Measurements from ENCODE around the gene BIN1. TPM values are rescaled to one million over a fixed set of nuclear protein-coding genes. Genes with fewer than 3 reads are reported as not detected.
A peak's percentile ranks its signal among the peaks of the same experiment; 100 is the strongest.
"Not testable (repeated sequence)": the region's sequence is repeated elsewhere in the genome, so short reads cannot be mapped to it uniquely, and the experiment has no call there.

BIN1 gene
- total RNA-seq, 2 donors from 2014 or later: 84.0 to 110 TPM

DNA sequence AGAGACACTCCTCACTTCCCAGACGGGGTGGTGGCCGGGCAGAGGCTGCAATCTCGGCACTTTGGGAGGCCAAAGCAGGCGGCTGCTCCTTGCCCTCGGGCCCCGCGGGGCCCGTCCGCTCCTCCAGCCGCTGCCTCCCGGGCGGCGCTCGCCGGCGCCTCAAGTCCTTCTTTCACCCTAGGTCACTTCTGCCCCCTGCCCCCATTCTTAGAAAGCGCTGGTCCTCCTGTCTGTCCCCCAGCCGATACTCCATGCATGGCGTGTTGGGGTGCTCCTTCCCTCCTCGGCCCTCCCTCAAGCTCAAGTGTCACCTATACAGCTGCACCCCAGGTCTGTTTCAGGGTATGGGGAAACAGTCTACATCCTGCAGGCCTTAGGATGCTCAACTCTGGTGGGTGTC lies 13.5 kb upstream of the BIN1 start:
- H3K9me3 Mint-ChIP-seq; H3K4me1 Mint-ChIP-seq; H3K4me3 Mint-ChIP-seq; H3K27ac Mint-ChIP-seq; H3K36me3 Mint-ChIP-seq (ENCODE audit: low read depth); H3K27me3 Mint-ChIP-seq; ATAC-seq (replicated peaks): not testable (repeated sequence)

DNA sequence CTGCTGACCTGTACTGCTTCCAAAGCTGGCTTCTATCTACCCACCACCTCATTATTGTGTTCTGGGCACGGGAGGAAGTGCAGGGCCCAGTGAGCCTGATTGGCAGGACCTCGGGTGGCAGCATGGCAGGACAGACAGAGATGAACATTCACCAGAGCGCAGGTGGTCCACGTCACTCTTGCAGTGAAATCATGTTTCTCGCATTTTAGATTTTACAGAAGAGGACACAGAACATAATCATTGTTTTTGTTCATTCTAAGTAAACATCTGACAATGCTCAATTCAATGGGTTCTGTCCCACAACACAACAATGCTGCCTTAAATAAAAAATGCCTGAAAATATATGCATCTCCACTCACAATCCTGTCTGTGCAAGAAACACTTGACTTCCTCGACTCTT lies 11.5 kb upstream of the BIN1 start:
- no peaks in the 10 kb centered on the region for H3K9me3 Mint-ChIP-seq
- no peak overlapping the region for H3K4me3 Mint-ChIP-seq
- ATAC-seq (replicated peaks): no peak
- H3K27me3 Mint-ChIP-seq: no peaks in the 10 kb centered on the region
- H3K36me3 Mint-ChIP-seq (ENCODE audit: low read depth): no peaks in the 10 kb centered on the region
- no peaks in the 10 kb centered on the region for H3K4me1 Mint-ChIP-seq
- no peak overlapping the region for H3K27ac Mint-ChIP-seq

DNA sequence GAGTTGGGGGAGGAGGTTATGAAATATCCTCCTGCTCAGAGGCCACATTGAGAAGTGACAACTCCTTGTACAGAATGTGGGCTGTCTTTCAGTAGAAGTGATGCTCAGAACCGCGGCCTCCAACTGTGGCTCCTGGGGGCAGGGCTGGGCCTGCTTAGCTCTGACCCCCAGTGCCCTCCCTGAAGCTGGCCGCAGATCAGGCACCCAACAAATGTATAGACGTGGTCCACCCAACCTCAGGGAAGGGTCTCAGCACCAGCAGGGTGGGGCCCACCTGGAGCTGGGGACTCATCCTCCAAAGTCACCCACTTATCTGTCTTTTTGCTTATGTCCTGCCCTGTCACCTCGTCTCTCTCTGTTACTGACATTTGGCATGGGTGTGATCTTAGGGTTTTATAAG lies 11.1 kb upstream of the BIN1 start:
- Mint-ChIP-seq H3K4me3 (no peak overlapping the region), H3K36me3 (ENCODE audit: low read depth) (no peaks in the 10 kb centered on the region), H3K27ac (no peak overlapping the region), H3K27me3 (no peaks in the 10 kb centered on the region), H3K4me1 (no peaks in the 10 kb centered on the region), H3K9me3 (no peaks in the 10 kb centered on the region)
- no peak for ATAC-seq (replicated peaks)

DNA sequence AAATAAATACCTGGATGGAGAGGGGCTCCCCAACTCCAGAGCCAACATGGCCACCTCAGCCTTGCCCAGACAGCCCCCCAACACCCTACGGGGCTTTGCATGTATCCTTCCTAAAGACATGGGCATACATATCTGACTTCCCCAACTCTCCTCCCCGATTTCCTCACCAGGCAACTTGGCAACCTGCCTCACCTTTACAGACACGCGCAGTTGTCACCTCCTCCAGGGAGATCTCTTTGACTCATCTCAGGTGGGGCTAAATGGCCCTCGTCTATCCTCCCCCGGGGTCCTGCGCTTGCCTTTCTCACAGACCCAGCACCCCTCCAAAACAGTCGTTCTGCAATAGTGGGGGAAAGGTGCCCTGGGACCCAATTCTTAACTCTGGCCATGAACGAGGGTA lies 10.6 kb upstream of the BIN1 start:
- no peak overlapping the region for H3K4me3 Mint-ChIP-seq
- H3K9me3 Mint-ChIP-seq: no peaks in the 10 kb centered on the region
- H3K36me3 Mint-ChIP-seq (ENCODE audit: low read depth): no peaks in the 10 kb centered on the region
- H3K4me1 Mint-ChIP-seq: no peaks in the 10 kb centered on the region
- ATAC-seq (replicated peaks): no peak
- H3K27me3 Mint-ChIP-seq: no peaks in the 10 kb centered on the region
- no peak overlapping the region for H3K27ac Mint-ChIP-seq

- Mint-ChIP-seq H3K27me3 (no peaks in the 10 kb centered on the region), H3K9me3 (no peaks in the 10 kb centered on the region), H3K4me1 (no peaks in the 10 kb centered on the region), H3K4me3 (no peak overlapping the region), H3K27ac (no peak overlapping the region), H3K36me3 (ENCODE audit: low read depth) (no peaks in the 10 kb centered on the region)
- ATAC-seq (replicated peaks): no peak
Observed at GRCh38 chr2:127115471-127116199, 8.7 kb upstream of the BIN1 start.

- Mint-ChIP-seq H3K9me3 (no peaks in the 10 kb centered on the region), H3K27me3 (peaks cover 4% of the 10 kb centered on the region), H3K4me1 (no peaks in the 10 kb centered on the region), H3K27ac (no peak overlapping the region), H3K4me3 (no peak overlapping the region), H3K36me3 (ENCODE audit: low read depth) (no peaks in the 10 kb centered on the region)
- no peak for ATAC-seq (replicated peaks)
Observed at GRCh38 chr2:127110985-127111384, 4.0 kb upstream of the BIN1 start.

DNA sequence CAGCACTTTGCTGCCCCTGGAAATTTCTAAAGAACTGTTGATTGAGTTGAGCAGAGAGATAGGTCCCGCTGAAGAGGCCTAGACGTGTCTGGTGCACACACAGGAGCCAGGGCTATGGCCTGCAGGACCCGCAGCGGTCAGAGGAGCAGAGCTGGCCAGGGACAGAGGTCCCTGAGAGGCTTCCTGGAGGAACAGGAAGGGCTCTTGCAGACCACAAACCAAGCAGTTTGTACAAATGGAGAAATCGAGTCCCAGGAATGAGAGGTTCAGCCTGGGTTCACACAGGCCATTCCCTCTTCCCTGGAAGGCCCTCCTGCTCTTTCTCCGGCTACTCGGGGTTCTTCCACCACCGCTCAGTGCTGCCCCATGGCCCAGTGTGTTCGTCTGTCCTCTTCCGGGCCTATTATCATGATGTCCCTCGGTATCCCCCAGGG lies 1.2 kb upstream of the BIN1 start:
- Mint-ChIP-seq H3K27ac (no peak overlapping the region), H3K27me3 (peaks cover 8% of the 10 kb centered on the region), H3K4me1 (no peaks in the 10 kb centered on the region), H3K9me3 (no peaks in the 10 kb centered on the region), H3K36me3 (ENCODE audit: low read depth) (no peaks in the 10 kb centered on the region), H3K4me3 (peak overlapping the region; percentile 88)
- ATAC-seq (replicated peaks): no peak

- H3K4me3 Mint-ChIP-seq: peak overlapping the region; percentile 88
- peak; percentile 18 for ATAC-seq (replicated peaks)
- H3K4me1 Mint-ChIP-seq: no peaks in the 10 kb centered on the region
- peak overlapping the region; percentile 46 for H3K27ac Mint-ChIP-seq
- no peaks in the 10 kb centered on the region for H3K9me3 Mint-ChIP-seq
- no peaks in the 10 kb centered on the region for H3K36me3 Mint-ChIP-seq (ENCODE audit: low read depth)
- H3K27me3 Mint-ChIP-seq: peaks cover 8% of the 10 kb centered on the region
Observed at GRCh38 chr2:127107622-127107999, 657 bp upstream of the BIN1 start.

- Mint-ChIP-seq H3K27ac (no peak overlapping the region), H3K4me1 (no peaks in the 10 kb centered on the region), H3K4me3 (peak overlapping the region; percentile 58), H3K9me3 (no peaks in the 10 kb centered on the region), H3K36me3 (ENCODE audit: low read depth) (no peaks in the 10 kb centered on the region), H3K27me3 (peaks cover 8% of the 10 kb centered on the region)
- peak; percentile 11 for ATAC-seq (replicated peaks)
Observed at GRCh38 chr2:127106457-127106990, 430 bp downstream of the BIN1 start.

- Mint-ChIP-seq H3K27ac (no peak overlapping the region), H3K4me3 (peak overlapping the region; percentile 58), H3K36me3 (ENCODE audit: low read depth) (no peaks in the 10 kb centered on the region), H3K9me3 (no peaks in the 10 kb centered on the region), H3K4me1 (no peaks in the 10 kb centered on the region), H3K27me3 (peaks cover 8% of the 10 kb centered on the region)
- no peak for ATAC-seq (replicated peaks)
Observed at GRCh38 chr2:127105656-127106456, 1.1 kb downstream of the BIN1 start.

GRCh38 chr2:127104881-127105655 lies 1.9 kb downstream of the BIN1 start:
- H3K36me3 Mint-ChIP-seq (ENCODE audit: low read depth): no peaks in the 10 kb centered on the region
- no peaks in the 10 kb centered on the region for H3K9me3 Mint-ChIP-seq
- H3K27me3 Mint-ChIP-seq: peaks cover 8% of the 10 kb centered on the region
- H3K4me1 Mint-ChIP-seq: no peaks in the 10 kb centered on the region
- H3K4me3 Mint-ChIP-seq: peak overlapping the region; percentile 31
- ATAC-seq (replicated peaks): no peak
- no peak overlapping the region for H3K27ac Mint-ChIP-seq

GRCh38 chr2:127104166-127104660 lies 2.7 kb downstream of the BIN1 start:
- peak overlapping the region; percentile 31 for H3K4me3 Mint-ChIP-seq
- H3K9me3 Mint-ChIP-seq: no peaks in the 10 kb centered on the region
- H3K36me3 Mint-ChIP-seq (ENCODE audit: low read depth): no peaks in the 10 kb centered on the region
- ATAC-seq (replicated peaks): no peak
- H3K27ac Mint-ChIP-seq: no peak overlapping the region
- H3K27me3 Mint-ChIP-seq: peaks cover 5% of the 10 kb centered on the region
- H3K4me1 Mint-ChIP-seq: no peaks in the 10 kb centered on the region

DNA sequence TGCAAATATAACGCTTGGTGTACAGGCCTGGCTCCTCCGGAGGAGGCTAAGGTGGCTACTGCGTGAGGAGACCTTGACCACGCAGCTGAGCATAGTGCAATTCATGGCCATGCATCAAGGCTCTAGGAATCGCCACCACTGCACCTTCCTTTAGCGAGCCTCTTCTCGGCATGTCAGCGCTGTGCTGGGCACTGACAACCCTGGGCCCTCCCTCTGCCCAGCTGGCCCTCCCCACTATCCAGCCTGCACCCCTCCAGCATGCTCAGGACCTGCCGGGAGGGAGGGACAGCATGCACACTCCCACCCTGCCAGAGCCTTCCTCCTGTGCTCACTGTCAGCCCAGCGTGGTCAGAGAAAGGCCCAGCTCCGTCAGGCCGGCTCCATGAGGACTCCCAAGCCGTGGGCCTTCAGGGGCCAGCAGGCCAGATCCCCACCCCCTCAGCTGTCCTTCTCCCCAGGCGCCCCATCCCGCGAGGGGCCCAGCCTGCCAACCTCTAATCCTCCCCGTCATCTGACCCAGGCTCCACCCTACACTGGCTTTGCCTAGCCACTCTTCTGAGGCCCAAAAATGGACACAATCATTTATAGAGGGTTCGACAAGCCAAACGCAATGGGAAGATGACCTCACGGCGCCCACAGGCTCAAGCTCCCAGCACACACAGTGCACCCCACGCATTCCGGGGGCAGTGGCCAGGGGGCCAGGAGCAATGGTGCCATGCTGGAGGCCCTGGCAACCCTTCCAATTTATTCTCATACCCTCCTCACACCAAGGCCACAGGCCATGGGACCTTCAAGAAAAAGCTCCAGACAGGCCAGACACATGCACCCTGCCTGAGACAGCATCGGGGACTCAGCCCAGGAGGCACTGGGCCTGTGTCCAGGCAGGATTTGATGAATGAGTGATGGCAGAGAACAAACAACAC lies 3.5 kb downstream of the BIN1 start:
- Mint-ChIP-seq H3K27ac (no peak overlapping the region), H3K36me3 (ENCODE audit: low read depth) (no peaks in the 10 kb centered on the region), H3K27me3 (peaks cover 4% of the 10 kb centered on the region), H3K9me3 (no peaks in the 10 kb centered on the region), H3K4me1 (no peaks in the 10 kb centered on the region), H3K4me3 (no peak overlapping the region)
- no peak for ATAC-seq (replicated peaks)
